ENCODE data around the gene TTC32.

GRCh38 chr2:19875280-19875679 lies 26.5 kb downstream of the TTC32 start:
- no peak for TF ChIP-seq CTCF (IDR thresholded peaks at IDR 0.05; ENCODE audit: borderline replicate concordance, extremely low read depth, low read length, poor library complexity, severe bottlenecking)
- no peak for TF ChIP-seq EZH2 (IDR thresholded peaks at IDR 0.05; ENCODE audit: borderline replicate concordance, low read depth, low read length, severe bottlenecking)
